NCI-H1105 treated with DMSO at 0.1 percent for 48 hours (cell line): ENCODE data around the gene MYL12A.

Experiments used
- DNase-seq: peaks from one replicate; lab custom pipeline; 2025; lab: John Stamatoyannopoulos, UW

The MYL12A gene

DNA sequence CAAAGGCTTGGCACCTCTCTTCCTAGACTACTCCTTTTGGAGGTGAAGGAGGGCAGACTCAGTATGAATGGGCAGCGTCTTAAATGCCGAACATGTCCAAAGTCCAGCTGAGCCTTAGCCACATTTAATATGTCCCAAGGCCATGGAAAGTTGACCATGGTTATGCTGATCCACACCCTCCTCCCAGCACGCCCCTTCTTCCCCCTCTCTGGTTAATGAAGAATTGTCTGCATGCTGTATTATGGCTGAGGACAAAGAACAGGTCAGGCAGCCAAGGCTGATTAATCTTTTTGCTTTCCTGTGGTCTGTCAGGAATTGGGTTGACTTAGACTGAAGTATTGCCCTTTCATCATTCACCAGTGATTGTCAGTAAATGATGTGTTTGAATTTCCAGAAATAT, 22.0 kb upstream of the MYL12A start:
- no peak for DNase-seq

DNA sequence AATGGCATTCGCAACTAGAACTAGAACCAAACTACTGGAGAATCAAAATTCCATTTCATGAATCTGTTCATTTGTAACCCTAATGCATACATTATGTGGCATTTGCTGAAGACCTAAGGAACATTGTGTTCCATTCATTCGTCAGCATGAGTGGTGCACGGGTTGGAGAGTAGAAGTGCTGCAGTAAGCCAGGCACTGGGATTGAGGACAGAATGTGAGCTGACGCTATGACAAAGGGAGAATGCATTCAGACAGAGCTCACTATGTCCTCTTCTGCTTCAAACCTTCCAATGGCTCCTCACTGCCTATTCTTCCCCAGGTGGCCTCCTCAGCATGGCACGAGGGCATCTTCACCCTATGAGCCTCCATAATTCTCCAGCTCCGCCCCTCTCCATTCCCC, 21.6 kb upstream of the MYL12A start:
- no peak for DNase-seq

DNA sequence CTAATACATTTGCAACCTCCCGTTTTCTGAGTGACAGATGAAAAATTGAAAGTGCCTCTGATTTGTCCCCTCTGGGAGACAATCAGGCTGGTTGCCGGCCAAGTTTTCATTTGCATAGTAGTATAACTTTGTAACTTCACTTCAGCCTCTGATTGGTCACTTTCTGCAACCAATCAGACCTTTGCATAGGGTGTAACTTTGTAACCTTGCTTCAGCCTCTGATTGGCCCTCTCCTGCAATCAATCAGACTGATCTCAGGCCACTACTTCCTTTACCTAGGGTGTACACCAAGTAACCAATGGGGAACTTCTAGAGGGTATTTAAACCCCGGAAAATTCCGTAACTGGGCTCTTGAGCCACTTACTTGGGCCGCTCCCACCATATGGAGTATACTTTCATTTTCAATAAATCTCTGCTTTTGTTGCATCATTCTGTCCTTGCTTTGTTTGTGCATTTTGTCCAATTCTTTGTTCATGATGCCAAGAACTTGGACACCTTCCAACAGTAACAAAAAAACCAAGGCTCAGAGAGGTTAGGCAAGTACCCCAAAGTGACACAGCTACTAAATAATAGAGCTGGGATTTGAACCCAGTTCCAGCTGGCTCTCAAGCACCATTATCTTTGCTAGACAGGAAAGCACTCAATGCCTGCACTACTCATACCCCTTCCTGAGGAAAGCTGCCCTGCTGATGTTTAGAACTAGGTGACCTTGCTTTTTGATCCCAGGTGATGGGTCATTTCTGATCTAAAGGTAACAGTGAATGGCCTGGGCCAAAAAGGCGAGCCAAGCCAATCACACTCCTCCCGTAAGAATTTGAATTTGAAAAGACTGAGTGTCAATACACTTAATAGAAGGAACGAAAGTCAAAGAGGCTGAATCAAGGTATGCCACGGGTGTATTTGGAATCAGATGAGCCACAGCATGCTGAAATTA, 16.9 kb upstream of the MYL12A start:
- no peak for DNase-seq

DNA sequence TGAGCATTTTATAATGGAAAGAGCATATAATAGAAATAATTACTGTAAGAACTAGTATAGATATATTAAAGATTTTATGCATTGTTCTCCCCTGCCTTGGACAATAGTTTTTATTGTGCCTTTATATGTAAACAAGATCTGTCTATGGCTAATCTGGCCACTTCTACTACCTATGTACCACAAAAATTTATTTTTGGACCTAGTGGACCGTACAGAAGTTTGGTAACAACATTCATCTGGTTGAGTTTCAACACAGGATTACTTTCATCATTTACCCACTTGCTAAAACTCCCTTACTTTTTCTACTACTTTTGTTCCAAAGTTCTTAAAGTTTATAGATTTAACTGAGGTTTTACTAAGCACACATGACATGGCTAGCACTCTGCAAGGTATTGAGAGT, 14.6 kb upstream of the MYL12A start:
- DNase-seq: no peak

DNA sequence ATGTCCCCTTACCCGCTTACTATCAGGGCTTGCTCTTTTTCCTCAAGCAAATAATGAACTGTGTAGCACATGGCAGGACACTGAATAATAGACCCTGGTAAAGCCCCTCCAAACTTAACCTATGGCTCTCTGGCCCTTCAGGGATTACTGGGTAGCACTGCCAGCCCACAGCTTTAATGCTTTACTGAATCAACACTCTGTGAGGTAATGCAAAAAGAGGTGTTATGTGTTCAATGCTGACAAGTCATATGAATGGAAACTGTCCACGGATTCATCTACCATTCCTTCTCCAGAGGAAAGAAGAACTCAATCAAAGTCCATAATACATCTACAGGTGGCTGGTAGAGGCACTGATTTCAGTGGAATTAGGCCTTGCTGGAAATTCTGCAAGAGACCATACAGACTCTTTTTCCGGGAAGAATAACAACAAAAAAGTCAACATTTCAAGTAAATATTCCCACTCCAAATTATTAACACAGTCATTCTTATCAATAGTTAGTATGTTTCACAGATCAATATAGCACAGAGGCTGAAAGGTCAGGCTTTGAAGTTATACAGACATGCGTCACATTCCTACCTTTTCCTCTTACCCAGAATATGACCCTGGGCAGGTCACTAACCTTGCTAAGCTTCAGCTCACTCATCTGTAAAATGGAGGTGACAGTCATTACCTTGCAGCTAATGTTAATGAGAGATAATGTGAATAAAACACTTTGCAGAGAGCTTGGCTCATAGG, 14.0 kb upstream of the MYL12A start:
- no peak for DNase-seq

DNA sequence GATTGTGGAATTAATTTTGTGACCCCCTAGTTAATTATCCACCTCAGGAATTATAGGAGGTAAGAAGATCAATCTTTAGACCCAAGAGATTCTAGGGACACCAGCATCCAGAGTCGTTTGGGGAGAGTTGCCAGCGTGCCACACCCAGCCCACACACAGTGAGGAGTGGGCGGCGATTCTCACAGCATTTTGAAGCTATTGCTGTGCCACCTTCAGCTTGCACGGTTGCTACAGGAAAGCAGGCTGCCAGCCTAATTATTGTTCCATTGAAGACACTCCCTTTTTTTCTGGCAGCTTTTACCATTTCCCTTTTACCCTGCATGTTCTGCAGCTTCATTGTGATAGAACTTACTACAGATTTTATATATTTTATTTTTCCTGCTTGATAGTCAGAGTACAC, 13.1 kb upstream of the MYL12A start:
- DNase-seq: no peak

DNA sequence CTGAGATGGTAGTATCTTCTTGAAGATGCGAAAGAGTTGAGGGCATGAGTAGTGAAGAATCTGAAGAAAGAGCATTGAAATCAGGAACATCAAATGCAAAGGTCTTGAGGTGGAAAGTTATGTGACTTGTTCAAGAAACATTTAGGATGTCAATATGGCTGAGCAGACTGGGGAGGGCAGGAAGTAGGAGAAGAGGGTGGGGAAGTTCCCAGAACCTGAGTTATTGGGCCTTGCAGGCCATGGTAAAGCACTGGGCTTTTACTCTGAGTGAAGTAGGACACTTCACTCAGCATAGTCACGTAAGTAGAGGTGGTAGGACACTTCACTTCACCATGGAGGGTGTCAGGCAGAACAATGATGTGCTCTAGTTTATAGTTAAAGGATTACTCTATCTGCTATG, 11.8 kb upstream of the MYL12A start:
- DNase-seq: no peak

DNA sequence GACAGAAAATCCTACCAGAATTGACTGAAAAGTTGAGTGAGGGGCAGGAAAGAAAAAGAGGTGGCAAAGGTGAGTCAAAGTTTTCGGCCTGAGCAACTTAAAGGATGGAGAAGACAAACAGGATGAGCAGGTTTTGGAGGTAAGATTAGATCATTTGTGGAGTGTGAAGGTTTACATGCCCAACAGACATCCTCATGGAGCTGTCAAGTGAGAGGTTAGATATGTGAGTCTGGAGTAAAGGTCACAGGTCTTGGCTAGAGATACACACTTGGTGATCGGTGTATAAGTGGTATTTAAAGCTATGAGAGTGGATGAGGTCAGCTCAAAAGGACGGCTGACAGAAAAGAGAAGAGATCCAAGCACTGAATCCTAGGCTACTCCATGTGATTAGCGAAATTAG, 11.1 kb upstream of the MYL12A start:
- DNase-seq: no peak

DNA sequence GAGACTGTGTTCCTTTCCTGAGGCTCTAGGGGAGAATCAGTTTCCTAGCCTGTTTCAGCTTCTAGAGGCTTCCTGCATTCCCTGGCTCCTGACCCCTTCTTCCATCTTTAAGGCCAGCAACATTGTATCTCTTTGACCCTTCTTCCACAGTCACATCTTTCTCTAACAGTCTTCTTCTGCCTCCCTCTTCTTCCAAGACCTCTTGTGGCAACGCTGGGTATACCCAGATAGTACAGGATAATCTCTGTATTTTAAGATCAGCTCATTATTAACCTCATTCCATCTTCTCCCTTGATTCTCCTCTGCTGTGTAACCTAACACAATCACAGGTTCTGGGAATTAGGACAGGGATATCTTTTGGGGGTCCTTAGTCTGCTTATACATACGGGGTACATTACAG, 8.9 kb upstream of the MYL12A start:
- DNase-seq: no peak

DNA sequence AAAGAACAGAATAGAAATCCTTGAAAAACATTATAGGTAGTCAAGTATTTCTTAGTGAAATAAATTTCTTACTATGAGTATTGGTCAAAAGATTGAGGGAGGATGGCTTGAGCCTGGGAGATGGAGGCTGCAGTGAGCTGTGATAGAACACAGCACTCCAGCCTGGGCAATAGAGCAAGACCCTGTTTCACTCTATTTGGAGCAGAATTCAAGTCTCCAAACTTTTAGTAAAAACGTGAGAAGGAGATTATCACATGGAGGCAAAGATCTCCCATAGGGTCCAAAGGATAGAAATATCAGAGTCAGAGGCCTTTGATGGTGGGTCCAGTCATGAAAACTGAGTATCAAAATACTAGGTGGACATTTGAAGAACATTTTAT, 2.4 kb upstream of the MYL12A start:
- DNase-seq: no peak

DNA sequence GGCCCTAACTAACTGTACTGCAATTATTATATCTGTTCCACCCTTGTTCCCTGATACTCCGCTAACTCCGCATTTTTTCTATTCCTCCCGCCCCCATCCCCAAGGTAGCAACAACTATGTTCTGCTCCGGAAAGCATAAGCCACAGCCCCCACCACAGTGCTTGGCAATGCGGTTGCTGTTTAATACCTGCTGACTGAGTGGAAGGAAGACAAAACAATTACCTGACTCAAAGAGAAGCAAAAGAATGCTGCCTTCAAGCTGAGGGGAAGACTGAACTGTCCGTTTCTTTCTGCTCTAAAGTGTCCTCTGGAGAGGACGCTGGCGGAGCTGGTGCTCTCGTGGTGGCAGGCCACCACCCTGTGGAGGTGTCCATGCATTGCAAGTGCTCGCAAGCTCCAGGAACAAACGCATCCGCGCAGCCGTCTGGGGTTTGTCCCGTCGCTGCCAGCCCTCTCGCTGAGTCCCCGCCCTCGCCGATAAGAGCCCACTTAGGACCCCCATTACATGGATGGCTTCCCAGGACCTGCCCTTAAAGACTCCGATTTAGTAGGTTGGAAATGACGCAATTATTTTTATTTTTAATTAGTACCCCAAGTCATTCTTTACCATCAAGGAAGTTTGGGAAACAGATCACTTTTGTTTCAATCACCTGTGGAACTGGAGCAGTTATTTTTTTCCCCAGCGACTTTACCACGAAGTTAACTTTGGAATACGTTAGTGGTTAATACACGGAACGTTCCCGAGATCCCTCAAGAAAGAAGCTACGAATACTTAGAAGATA, 1.6 kb upstream of the MYL12A start:
- DNase-seq: peak; percentile 65

DNA sequence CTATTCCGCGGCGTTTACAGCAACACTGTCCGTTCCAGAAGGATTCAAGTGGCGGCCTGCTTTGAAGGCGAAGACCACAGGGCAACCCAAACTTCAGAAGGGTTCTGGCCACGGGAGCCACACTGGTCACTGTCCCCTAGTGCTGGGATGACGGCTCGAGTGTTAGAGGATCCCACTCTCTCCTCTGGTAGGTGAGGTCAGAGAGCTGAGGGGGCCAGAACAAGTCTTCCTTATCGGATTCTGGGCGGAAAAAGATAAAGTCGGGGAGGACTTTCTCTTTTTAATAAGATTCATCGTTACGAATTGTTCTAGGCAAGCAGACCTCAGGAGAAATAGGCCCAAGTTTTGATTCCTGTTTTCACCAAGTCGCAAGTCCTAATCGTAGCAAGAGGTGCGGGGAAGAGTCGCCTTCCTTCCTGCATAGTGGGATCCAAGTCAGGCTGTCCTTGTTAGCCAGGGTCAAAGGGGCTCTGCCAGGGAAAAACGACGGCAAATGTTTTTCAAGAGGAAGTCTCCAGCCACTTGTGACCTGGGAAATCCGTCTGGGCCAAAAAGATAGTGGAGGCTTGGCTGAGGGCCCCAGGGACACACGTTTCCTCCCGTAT, 864 bp upstream of the MYL12A start:
- no peak for DNase-seq

DNA sequence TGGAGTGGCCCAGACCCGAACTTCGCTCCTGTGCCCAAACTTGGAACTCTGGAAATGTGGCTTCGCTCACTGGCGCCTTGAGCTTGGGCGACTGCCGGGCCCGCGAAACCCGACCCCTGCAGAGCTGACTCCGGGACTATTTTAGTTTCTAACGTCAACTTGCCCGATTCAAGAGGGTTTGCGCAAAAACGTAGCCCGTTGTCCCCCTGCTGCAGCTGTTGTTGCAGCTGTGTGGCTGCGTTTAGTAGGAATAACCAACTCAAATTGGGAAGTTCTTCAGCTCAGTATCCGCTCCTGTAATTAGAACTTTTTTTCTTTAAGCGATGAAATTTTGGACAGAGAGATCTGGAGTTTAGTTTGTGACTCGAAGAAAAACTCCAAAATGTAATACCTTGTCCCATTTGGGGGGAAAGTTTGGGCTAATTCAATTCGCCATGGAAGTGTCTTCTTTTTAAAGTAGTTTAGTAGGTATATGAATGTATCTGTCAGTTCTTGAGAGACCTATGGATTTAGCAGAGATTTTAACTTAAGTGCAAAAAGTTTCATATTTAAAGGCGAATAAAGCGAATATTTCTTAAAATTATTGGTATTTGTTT, 559 bp downstream of the MYL12A start:
- no peak for DNase-seq

DNA sequence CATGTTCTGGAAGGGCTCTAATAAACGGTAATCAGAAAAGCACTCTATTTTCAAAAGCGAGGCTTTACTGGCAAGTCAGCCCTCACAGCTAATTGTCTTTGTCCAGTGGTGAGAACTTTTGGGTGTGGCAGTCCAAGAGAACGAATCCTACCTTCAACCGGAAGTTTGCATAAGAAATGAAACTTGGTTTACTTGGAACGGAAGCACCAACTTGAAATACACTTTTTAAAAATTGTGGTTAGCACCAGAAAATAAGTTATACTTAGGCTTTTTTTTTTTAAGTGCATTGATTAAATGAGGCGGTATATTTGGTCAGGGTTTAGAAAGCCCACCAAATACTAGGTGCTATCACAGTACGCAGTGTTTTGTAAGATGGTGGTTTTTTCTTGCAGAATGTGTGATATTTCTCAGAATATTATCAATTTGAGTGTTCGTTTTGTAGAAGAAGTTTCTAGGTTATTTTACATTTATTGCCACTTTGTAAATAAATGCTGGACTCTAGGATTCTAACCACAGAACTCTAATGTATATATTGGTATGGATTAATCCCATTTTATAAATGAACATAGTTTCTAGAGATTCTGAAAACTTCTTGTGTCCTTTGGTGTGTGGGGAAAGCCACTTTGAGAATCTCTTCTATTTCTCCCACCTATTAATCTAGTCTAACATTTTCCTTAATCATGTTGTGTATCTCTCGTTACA, 1.2 kb downstream of the MYL12A start:
- DNase-seq: no peak

DNA sequence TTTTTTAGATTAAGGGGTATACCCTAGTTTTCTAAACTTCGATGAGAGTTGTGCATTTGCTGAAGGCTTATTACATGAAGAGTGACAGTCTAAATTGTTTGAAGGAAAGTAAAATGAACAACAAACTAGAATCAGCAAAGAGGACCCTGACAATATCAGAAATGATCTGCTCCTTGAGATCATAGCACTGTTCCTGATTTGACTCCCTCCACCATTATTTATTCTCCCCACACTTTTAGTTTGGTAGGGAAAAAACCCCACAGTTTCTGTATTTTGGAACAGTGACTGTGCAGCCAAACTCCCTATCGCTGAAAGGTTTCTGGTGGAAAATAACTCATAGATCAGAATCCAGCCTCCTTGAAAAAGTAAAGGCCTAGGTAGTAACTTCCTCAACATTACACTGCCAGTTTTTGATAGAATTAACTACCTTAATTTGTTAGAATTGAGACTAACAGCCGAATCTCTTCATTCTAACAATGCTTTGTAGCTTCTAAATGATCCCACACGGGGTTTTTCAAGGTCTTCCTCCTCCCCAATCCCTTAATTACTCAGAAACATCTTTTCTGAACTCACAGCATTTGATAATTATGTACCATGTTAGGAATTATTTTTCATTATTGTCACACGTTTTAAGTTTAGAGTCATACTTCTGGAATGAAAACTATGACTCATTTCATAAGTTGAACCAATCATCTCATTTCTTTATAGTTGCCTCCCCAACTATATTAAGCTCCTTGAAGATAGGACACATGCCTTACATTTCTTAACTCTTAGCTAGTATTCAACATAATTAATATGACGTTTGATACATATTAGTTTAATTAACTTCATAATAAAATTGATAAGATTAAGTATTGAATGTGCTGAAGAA, 2.9 kb downstream of the MYL12A start:
- no peak for DNase-seq

DNA sequence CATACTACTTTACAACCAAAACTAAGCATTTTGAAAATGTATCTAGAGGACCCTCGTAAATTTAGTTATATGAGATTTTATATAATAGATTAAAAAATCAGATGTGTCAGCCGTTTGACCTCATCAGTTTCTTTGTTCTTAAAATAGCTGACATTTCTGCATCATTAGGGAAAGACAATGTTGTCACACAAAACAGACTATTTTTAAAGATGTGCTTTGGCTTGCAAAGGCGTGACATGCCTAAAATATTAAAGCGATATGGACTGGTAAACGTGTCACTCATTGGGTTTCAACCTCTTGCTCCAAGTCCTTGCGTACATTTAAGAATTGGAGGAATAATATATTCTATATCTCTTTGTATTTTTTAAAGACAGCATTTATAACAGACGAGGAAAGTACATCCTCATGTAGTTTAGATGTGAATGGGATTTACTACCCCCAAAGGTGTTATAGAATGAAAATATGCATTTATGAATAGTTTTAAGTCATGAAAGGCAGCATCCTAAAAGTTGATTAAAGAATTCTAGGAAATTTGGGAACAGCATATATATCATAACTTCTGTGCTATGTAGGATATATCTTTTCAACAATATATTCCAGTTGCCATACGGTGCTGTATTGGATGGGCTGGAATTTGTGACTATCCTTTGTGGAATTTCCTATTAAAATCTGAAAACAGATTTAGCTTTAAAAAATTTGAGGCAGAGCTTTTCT, 3.8 kb downstream of the MYL12A start:
- no peak for DNase-seq

DNA sequence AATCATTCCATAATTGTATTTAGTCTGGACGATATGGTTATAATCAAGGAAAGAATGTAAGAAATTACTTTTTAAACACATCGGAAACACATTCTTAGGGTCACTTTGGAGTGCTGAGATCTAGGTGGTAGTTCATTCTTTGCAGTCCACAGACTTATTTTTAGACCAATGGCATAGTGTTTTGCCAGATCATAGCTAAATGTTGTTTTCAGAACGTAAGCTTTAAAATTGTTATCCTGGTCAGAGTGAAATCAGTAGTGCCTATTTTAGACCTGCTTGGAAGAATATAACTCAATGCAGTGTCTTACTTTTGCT, 4.3 kb downstream of the MYL12A start:
- no peak for DNase-seq

DNA sequence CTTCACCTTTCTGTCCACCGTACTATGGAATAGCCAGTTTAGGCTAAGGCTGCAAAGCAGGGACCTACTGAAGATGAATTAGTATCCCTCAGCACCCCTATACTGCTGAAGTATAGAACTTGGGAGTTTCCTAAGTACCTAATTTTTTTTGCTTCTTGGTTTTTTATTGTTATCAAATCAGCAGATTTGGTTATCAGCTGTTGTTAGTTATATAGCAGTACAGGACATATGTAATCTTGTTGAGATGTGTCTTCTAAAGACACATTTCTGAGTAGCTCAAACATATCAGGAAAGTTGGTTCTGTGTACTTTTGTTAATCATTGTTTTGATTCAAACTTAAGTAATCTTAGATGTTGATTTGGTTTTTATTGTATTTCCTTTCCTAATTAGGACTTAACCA, 5.2 kb downstream of the MYL12A start:
- DNase-seq: no peak

DNA sequence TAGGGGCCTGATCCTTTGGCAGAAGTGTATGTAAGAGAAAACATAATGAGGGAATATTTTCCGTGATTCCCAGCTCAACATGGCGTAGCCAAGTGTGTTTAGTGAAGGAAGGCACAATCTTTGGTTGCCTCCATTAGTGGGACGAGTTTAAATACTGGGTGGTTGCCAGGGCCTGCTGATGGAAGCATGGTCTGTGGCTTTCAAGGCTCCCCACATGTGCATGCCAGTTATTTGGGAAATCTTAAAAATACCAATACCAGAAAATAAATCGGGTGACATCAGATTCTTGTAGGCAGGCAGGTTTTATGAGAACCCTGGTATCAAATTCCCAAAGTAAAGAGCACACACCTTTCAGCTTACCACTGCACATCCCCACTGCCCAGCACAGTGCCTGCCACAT, 7.1 kb downstream of the MYL12A start:
- no peak for DNase-seq
